ENCODE data around the gene TEX29.
A peak's percentile ranks its signal among the peaks of the same experiment; 100 is the strongest.

TEX29 gene

DNA sequence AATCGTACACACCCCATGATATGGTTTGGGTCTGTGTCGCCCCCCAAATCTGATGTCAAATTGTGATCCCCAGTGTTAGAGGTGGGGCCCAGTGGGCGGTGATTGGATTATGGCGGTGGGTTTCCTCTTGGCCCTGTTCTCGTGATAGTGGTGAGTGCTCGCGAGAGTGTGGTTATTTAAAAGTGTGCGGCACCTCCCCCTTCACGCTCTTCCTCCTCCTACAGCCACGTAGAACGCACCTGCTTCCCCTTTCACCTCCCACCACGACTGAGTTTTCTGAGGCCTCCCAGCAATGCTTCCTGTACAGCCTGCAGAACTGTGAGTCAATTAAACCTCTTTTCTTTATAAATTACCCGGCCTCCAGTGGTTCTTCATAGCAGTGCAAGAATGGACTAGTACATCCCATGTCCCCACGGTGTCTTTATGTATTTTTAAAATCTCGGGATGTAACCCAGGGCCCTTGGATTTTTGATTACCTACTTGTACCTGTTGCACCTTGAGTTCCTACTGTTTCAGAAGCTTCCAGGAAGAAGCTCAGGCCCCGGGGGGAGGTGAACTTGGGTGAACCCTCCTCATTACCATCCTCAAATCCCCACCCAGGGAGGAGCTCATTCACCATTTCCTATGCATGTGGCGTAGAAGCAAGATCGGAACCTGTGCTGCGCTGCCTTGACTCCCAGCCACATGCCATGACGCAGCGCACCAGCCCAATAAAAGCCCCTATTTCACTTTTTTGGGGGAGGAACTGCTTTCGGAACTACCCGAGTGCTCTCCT, 52.4 kb downstream of the TEX29 start:
- DNase-seq = peak; percentile 42

DNA sequence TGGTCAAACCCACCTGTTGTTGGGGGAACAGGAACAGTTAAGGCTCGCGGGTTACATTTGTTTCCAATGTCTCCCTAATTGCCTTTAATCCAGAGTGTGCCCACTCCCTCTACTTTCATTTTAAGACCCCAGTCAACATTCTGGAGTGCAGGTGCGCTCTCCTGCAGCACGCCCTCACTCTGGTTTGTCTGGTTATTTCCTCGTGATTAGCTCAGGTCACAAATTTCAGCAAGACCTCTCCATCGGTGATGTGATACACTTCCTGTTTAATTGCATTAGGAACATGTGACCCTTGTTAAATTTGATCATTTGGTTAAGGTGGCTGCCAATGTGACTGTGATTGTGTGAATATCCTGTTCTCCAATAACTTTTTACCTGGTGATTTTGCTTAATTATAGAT, 53.0 kb downstream of the TEX29 start:
- DNase-seq = peak; percentile 4

DNA sequence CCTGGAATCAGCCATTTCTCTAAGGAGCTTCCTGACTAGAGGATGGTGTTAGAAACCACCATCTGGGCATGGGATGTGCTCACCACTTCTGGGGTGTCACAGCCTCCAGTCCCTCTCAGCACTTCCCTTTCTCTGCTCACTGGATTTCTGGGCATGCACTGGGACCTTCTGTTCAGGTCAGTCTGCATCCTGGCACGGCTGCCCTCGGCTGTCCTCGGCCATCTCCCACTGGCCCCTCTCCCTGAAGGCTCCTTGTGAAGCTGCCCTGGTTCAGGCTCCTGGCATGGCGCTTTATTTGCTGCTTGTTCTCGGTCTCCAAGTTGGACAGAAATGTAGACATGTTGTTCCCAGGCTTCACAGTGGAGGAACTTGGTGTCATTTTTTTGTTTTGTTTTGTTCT, 60.0 kb downstream of the TEX29 start:
- DNase-seq = no peak

DNA sequence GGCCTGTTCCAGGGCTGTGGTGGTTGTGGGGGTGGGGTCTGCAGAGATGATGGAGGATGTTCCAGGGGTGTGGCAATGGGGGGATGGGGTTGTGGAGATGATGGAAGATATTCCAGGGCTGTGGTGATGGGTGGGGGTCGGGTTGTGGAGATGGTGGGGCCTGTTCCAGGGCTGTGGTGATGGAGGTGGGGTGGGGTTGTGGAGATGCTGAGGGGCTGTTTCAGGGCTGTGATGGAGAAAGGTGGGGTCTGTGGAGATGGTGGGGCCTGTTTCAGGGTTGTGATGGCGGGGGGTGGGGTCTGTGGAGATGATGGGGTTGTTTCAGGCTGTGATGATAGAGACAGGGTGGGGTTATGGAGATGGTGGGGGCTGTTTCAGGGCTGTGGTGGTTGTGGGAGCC, 62.0 kb downstream of the TEX29 start:
- no peak for DNase-seq

DNA sequence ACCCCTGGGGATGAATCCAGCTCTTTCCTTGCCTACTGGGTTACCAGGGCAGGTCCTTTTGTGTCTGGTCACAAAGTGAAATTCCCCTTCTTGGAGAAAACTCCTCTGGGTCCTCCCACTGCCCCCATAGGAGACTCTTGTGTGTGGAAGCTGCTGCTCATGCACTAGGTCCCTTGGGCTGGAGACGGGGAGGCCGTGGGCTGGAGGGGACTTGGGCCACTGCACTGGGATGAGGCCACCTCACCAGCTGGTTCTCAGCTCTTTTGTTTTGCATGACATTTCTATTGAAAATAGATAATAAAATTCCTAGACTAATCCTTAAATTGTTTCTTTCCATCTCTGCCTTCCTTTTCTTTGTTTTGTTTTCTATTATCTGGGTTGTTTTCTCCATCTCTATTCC, 62.4 kb downstream of the TEX29 start:
- no peak for DNase-seq

DNA sequence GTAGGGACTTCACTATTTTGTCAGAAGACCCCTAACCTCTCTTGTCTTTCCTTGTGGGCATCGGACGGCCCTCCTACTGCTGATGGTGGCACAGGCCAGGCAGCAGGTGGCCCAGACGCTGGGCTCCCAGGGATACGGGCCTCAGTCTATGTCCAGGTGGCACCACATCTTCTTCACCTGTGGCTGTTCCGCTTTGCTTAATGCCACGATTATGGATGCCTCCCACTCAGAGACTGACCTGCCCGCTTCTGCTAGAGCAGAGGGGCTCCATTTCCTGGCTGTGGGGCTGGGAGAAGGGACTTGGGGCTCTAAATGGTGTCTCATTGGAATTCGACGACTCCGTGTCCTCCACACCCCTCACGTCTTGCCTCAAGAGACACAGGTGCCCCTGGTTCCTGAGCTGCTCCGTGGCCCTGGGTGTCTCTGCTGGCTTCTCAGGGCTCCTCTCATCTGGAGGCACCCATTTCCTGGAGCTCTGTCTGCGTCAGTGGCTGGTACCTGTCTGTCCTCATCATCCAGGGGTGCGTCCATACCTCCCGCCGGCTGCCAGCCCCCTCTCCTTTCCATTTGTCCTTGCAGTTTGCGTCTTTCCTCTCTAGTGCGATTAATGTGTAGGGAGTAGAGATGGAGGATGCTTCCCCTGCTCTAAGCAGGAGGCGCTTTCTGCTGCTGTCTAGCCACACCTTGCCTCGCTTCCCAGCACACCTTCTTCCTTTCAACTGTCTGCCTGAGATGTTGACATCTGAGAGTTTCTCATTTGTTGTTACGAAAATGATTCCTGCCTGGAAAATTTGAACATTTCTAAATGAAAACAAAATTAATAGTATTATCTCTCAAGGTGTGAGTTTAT, 63.4 kb downstream of the TEX29 start:
- no peak for DNase-seq

DNA sequence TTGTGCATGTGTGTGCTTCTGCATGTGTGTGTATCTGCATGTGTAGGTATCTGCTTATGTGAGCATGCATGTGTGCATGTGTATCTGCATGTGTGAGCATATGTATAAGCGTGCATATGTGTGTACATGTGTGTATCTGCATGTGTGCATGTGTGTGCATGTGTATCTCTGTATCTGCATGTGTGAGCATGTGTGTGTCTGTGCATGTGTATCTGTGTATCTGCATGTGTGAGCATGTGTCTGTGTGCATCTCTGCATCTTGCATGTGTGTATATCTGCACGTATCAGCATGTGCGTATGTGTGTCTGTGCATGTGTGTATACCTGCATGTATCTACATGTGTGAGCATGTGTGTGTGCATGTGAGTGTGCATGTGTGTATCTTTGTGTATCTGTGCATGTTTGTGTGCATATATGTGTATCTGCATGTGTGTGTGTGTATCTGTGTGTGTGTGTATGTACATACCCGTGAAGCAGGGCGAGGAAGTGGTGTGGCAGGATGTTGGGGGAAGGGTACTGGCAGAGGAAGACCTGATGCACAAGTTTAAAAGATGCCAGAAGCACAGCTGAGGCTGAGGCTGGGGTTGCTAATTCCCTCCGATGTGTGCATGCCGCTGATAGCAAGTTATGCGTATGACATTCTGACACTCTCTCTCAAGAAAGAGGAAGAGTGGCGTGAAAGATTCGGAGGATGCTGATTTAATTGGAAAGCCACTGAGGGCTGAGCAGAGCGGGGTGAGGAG, 64.2 kb downstream of the TEX29 start:
- DNase-seq = no peak

DNA sequence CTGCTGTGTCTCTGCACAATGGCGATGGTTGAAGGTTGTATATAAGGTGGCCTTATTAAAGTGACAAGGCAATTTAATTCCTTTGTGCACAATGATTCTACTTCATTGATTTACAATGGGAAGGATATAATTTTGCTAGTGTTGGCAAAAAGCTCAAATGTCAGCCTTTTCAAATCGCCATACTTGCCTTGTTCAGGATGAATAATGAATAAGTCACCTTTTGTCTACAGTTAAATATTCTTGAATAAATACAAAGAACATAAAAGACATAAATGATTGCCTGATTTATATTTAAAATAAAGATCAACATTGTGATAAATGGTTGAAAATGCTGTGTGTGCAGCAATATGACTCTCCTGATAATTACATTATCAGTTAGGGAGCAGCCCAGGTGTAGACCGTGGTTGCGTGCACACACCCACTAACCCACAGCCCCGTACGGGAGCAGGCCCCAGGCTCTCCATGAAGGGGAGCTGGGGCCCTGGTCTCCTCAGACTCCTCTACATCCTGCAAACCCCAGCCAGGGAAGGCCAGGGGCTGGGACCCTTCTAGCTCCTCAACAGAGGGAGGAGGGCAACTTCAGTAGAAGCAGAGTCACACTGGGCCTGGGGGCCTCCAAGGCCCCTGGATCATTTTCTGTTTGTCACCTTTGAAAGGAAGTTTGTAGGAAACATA, 64.9 kb downstream of the TEX29 start:
- DNase-seq = no peak

DNA sequence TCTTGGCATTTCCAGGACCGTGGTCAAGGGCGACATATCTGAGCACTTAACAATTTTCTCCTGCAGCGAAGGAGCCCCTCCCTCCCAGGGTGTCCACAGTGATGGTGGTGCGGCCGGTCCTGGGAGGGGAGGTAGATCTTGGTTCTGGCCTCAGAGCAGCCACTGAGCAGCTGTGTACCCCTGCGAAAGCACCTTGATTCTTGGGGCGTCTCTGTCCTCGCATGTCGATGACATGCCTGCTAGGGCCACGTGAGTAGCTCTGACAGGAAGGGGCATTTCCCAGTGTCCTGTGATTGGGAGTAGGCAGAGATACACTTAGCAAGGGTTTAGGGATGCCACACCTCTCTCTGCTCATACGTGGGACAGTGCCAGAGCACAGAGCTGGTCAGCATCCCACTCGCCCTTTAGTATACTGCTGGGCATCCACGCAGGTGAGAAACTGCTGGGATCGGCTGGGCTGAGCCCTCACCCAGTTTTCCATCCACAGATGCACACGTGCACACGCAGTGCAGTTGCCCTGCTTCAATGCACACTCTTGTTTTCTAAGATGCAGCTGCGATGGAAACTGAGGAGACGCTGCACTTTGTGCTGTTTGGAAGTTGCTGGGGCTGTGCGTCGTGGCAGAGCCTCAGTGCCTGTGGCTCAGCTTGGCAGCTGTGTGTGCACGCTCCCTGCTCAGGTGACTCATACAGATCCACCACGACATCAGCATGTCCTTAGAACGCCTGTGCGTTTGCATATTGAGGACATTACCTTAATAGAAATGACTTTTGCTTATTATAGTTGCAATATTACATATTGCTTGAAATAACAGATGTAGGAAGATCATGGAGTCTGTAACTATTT, 66.8 kb downstream of the TEX29 start:
- DNase-seq = no peak

DNA sequence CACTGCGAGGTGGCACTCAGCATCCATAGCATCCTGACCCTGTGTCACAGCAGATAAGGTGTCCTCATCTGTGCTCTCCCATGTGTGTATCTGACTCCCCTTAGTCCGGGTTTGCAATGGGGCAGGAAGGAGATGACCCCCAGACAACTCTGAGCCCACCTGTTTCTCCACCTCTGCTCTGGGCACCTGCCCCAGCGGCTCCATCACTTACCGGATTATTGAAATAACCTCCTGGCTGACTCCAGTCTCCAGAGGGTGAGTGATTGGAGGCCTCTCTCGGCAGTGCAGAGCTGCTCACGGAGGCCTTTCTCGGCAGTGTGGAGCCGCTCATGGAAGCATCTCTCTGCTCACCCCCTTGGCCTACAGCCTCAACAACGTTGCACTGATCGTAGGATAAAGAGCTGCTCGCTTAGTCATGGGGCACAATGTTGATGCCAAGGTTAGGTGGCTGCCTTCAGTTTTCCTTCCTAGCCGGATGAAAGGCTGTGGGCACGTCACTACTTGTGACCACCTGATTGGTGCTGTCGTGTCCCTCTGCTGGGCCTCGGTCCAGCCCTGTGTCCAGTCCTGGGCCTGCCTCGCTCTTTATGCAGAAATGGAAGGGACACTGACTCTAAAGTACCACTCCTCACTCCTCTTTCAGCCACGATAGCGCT, 67.6 kb downstream of the TEX29 start:
- DNase-seq = no peak

DNA sequence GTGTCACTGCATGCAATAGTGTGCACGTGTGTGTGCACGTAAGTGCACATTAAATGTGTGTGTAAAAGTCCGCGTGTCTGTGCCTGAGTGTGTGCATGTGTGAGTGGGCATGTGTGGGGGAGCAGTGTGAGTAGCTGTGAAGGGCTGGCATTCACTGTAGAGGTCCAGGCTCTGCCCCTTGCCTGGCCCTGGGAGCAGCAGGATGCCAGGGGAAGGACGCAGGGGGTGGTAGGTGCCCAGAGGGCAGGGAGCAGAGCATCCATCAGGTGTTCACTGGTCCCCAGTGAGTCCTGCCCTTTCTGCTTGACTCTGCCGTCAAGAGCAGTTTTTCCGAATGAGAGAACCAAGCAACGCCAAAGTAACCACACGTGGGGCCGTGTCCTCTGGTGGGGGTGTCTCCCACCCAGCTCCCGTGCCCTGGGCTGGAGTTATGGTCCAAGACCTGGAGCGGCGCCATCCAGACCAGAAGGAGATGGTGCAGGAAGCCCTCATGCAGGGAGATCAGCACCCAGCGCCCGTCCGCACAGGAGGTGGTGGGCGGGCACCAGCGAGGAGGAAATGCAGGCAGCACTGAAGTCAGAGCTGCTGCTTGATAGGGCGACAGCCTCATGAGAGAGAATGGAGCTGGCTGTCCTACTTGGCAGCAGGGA, 68.5 kb downstream of the TEX29 start:
- no peak for DNase-seq

DNA sequence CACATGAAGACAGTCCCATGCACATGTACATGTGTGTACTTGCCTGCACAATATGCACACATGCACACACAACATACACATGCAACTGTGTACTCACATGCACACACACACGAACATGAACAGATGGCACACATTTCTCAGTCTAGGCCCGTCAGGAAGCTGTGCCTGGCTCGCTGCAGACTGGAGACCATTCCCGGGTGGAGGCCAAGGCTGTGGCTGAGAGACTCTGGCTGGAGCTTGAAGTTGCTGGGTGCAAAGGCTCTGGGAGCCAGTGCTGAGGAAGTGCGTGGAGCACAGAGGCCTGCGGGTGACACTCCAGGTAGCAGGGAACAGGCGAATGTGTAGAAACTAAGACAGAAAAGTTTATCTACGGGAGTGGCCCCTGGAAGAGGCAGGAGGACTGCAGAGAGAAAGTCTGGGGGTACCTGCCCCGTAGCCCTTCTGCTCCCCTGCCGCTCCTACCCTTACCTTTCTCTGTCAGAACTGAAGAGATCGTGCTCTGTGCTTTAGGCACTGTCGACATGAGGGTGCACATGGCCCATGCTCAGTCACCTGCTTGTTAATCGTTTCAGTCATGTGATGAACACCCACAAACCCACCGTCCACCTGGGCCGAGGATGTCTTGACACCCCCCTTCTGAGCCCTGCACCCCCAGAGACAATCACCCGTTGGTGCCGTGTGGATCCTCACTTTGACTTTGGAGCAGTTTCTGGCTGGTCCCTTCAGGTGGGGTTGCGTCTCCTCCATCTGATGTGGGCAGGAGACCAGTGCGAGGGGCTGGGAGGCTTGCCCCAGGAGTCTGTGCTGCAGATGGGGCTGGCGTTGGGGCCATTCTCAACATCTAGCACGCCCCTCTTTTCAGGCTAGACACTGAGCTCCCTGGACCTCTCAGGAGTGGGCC, 69.4 kb downstream of the TEX29 start:
- DNase-seq = no peak

DNA sequence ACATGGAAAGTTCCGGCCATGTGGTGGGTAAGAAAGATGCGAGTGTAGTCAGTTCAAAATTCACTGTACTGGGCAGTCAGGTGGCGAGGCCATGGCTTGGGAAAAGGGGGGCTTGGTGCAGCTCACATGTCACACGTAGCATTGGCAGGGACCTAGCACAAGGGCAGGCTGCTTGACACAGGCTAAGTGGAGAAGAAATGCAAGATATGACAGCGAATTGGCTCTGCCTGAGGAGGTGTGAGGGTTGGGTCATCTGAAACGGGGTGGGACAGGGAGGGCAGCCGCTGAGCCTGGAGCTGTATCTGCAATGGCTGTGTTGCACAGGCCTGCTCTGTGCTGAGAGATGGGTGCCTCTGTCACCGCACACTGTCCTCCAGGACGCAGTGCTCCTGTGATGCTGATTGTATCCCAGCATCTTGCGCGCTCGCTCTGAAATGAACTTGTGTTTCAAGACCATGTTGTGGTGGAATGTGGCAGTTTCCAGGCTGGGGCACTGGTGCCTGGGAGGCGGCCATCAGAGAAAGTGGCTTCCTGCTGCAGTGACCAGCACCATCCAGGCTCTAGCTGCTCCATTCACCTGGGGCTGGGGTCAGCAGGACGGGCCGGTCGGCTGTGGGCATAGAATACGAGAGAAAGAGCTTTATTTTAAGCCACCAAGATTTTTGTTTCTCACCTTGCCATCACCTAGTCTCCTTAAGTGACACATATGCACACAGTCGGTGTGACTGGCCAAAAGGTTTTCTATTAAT, 70.3 kb downstream of the TEX29 start:
- DNase-seq = no peak

DNA sequence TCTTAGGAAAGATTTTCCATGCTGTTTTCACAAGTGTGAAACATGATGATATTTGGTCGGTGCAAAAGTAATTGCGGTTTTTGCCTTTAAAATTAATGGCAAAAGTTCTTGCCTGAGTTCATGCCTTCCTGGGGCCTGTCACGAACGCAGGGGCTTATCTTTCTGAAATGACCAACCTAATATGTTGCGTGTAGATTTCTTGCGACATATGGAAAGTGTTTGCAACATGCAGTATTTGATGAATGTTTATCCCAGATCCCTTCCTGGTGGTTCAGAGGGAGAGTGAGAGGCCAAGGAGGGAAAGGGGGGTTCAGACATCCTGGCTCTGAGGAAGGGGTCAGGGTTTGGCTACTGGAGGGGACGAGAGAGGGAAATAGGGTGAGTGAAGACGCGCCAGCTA, 72.0 kb downstream of the TEX29 start:
- DNase-seq = no peak

DNA sequence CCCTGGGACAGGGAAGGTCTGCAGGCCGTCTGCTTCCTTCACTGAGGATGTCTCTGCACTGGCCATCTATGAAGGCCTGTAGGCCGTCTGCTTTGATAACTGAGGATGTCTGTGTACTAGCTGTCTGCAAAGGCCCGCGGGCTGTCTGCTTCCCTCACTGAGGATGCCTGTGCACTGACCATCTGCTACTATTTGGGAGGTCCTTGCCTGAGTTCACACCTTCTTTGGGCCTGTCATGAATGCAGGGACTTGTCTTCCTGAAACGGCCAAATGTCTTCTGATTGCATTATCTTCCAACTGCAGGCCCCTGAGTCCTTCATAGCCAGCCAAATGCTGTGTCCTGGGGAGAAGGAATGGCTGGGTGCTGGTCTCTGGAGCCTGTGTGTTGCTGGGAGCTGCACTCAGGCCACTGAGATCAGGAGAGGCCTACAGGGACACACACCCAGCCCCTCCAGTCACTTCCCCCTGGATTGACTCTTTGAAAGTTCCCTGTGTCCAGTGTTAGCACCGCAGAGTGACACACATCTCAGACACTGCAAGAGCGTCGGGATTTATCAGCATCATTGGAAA, 72.9 kb downstream of the TEX29 start:
- DNase-seq = no peak

Data from NCI-H2029 (cell line).